ENCODE data around the gene PDGFA. TPM values are rescaled to one million over a fixed set of nuclear protein-coding genes. Genes with fewer than 3 reads are reported as not detected.

The PDGFA gene
- total RNA-seq, 1 experiment from 2014 or later = 35.8 TPM

DNA sequence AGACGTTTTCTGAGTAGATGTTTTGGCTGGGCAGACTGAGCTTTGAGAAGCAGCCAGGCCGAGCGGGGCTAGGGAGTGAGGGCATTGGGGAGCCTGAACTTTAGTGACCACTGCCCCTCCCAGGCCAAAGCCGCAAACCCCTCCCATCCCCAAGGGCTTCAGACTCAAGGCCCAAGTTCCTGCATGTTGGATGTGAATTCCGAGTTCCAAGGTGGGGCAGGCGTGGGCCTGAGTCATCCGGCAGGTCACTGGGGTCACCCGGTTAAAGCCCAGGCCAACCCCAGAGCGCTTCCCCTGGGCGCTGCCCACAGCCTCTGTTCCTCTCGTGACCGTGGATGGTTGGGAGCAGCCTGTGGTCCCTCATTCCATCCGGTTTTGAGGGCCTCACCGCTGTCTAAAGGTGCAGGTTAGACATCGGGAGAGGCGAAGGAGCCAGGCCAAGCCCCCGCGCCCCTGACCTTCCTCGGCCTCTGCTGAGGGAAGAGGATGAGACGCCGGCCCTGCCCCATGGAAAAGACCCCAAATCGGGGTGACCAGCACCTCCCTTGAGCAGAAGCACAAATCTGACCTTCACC lies 6.9 kb upstream of the PDGFA start:
- Histone ChIP-seq H3T11ph (ENCODE audit: low read length) (no peak overlapping the region), H3K23me2 (ENCODE audit: insufficient read length, low read depth, low read length, poor library complexity, severe bottlenecking) (peaks cover 12% of the 10 kb centered on the region), H3K14ac (ENCODE audit: insufficient read depth, low read length) (no peak overlapping the region), H2BK5ac (ENCODE audit: insufficient read length, low read length) (no peak overlapping the region), H2AFZ (ENCODE audit: low read length) (no peak overlapping the region), H3K23ac (ENCODE audit: insufficient read length, low read depth, low read length) (no peak overlapping the region), H3K27ac (ENCODE audit: insufficient read length, low read depth, low read length) (no peak overlapping the region), H3K79me2 (ENCODE audit: insufficient read depth, low read length) (no peaks in the 10 kb centered on the region), H4K8ac (replicated peaks; ENCODE audit: insufficient read length, low read depth, low read length) (no peak overlapping the region), H3K4me1 (ENCODE audit: insufficient read depth, low read length) (no peaks in the 10 kb centered on the region), H3K27me3 (ENCODE audit: insufficient read depth, low read length) (peaks cover 20% of the 10 kb centered on the region; the same call in 1 of the 2 replicates), H3K18ac (ENCODE audit: insufficient read length, low read depth, low read length) (no peak overlapping the region), H2BK120ac (ENCODE audit: low read depth, low read length, poor library complexity, severe bottlenecking) (no peak overlapping the region), H2BK20ac (ENCODE audit: low read depth, low read length, poor library complexity, severe bottlenecking) (no peak overlapping the region), H2AK5ac (ENCODE audit: insufficient read length, low read length) (no peak overlapping the region), H4K20me1 (ENCODE audit: control insufficient read depth, insufficient read depth, insufficient read length) (no peaks in the 10 kb centered on the region), H3K9ac (ENCODE audit: extremely low read depth, insufficient read length, low read length) (no peak overlapping the region), H2BK12ac (ENCODE audit: insufficient read length, low read depth, low read length) (no peak overlapping the region), H3K79me1 (ENCODE audit: insufficient read depth, low read depth, low read length, poor library complexity, severe bottlenecking) (no peaks in the 10 kb centered on the region), H3K4ac (ENCODE audit: low read depth, low read length) (no peak overlapping the region), H4K5ac (ENCODE audit: insufficient read length, low read depth, low read length) (no peak overlapping the region), H4K91ac (ENCODE audit: insufficient read length, low read depth, low read length) (no peak overlapping the region), H3K56ac (ENCODE audit: insufficient read length, low read depth, low read length) (no peak overlapping the region), H2BK15ac (ENCODE audit: low read depth, low read length) (no peak overlapping the region), H3K9me3 (ENCODE audit: control insufficient read depth, low read depth, low read length) (no peaks in the 10 kb centered on the region), H3K4me2 (ENCODE audit: insufficient read depth, insufficient read length, low read length) (no peak overlapping the region)
- Mint-ChIP-seq H3K27ac (no peak overlapping the region), H3K36me3 (ENCODE audit: insufficient read depth in 1 of 3, low read depth in 3 of 3) (no peaks in the 10 kb centered on the region), H3K27me3 (ENCODE audit: low read depth) (peaks cover 62% of the 10 kb centered on the region), H3K4me1 (peaks cover 0 to 10% of the 10 kb centered on the region in 2 experiments; a peak in 1 of 4 replicates), H3K4me3 (no peak overlapping the region), H3K9me3 (no peaks in the 10 kb centered on the region)
- no CpG with 5 or more reads among the region's 22 CpGs for WGBS (ENCODE audit: extremely low coverage, insufficient read length, low lambda C conversion rate)
- DNase-seq = no peak
- TF ChIP-seq, protein P1, sequence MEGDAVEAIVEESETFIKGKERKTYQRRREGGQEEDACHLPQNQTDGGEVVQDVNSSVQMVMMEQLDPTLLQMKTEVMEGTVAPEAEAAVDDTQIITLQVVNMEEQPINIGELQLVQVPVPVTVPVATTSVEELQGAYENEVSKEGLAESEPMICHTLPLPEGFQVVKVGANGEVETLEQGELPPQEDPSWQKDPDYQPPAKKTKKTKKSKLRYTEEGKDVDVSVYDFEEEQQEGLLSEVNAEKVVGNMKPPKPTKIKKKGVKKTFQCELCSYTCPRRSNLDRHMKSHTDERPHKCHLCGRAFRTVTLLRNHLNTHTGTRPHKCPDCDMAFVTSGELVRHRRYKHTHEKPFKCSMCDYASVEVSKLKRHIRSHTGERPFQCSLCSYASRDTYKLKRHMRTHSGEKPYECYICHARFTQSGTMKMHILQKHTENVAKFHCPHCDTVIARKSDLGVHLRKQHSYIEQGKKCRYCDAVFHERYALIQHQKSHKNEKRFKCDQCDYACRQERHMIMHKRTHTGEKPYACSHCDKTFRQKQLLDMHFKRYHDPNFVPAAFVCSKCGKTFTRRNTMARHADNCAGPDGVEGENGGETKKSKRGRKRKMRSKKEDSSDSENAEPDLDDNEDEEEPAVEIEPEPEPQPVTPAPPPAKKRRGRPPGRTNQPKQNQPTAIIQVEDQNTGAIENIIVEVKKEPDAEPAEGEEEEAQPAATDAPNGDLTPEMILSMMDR (conservative IDR thresholded peaks at IDR 0.05) = no peak

Data from H9 (cell line).